GM12891 (cell line): ENCODE data around the gene CD300LF.
A peak's percentile ranks its signal among the peaks of the same experiment; 100 is the strongest.

Source experiments
- DNase-seq: peaks from one replicate; pipeline ENCODE4 v3.0.0; 2011; ENCODE audit warnings: low spot score; ENCODE audit not compliant: insufficient read length
- FAIRE-seq: peaks from 2 replicates; lab custom pipeline; 2011; peaks lifted over from hg19 to GRCh38; lab: Jason Lieb, UNC
- PAX5 ChIP-seq: IDR thresholded peaks from 2 replicates; pipeline ENCODE4 v1.6.1; 2011; ENCODE audit warnings: low read length, moderate library complexity, mild to moderate bottlenecking; ENCODE audit not compliant: insufficient read depth, severe bottlenecking
- POLR2A ChIP-seq: IDR thresholded peaks from 2 replicates; pipeline ENCODE4 v1.6.1; 2011; ENCODE audit warnings: low read depth, low read length, control low read depth
- POLR2AphosphoS5 ChIP-seq: IDR thresholded peaks from 2 replicates; pipeline ENCODE4 v1.6.1; 2011; ENCODE audit warnings: low read depth, low read length, control low read depth
- POU2F2 ChIP-seq: IDR thresholded peaks from 2 replicates; pipeline ENCODE4 v1.6.1; 2011; ENCODE audit warnings: low read depth, mild to moderate bottlenecking, control low read depth, low read length, moderate library complexity
- SPI1 ChIP-seq: IDR thresholded peaks from 2 replicates; pipeline ENCODE4 v1.6.1; 2011; ENCODE audit warnings: low read depth, low read length, control low read depth
- TAF1 ChIP-seq: IDR thresholded peaks from 2 replicates; pipeline ENCODE4 v1.6.1; 2011; ENCODE audit warnings: low read depth, low read length, control low read depth

The CD300LF gene

GRCh38 chr17:74755533-74755932 lies 42.8 kb upstream of the CD300LF start:
- TF ChIP-seq PAX5: no peak
- TF ChIP-seq TAF1: no peak
- TF ChIP-seq POLR2AphosphoS5: no peak
- no peak for TF ChIP-seq SPI1
- DNase-seq (no peak), FAIRE-seq (no peak)

DNA sequence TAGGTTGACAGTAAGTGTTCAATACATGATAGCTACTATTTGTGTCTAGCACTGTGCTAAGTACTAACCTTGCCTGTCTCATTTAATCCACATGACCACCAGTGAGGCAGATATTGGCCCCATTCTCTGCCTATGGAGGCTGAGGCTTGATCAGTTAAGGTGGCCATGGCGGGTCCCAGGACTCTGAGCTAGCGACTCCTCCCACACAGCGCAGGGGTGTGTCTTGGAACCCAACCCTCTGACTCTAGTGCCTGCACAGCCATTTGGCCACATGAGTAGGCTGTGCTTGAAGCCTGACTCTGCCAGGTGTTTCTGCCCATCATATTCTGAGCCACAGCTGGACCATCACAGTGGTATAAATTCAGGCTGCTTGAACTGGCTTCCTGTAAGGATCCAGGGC lies 42.1 kb upstream of the CD300LF start:
- FAIRE-seq (no peak), DNase-seq (no peak)
- TF ChIP-seq PAX5: no peak
- TF ChIP-seq POLR2A: no peak
- no peak for TF ChIP-seq SPI1
- no peak for TF ChIP-seq POU2F2
- TF ChIP-seq POLR2AphosphoS5: no peak
- no peak for TF ChIP-seq TAF1

DNA sequence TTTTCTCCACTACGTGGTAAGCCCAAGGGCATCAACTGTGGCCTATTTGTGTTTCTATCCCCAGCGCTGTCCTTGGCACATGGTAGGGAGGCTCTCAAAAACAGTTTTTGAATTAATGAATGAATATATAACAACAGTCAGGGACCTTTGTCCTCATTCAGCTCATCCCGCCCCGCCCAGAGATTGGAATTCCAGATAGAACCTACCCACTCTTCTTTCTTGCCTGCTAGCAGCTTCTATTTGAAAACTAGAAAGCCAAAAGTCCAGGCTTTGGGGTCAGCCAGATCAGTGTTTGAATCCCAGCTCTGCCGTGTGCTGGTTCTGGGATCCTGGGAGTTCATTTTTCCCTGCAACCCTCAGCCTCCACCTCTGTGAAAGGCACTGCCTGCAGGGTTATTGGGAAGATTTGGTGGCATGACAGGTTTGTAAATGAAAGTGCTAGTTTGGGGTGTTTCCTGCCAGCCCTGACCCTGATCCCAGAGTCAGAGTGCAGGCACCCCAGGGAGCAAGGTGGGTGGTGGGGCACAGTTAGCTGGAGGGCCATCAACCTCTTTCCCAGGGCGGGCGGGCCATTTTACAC lies 40.2 kb upstream of the CD300LF start:
- no peak for FAIRE-seq

DNA sequence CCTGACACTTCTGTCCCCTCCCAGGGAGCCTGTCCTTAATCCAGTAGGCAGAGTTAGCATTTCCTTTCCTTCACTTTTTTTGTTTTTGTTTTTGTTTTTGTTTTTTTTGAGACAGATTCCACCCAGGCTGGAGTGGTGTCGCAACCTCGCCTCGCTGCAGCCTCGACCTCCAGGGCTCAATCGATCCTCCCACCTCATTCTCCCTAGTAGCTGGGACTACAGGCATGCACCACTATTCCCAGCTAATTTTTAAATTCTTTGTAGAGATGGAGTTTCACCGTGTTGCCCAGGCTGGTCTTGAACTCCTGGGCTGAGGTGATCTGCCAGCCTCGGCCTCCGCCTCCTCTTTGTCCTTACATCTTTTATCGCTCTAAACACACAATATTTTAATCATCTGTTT lies 39.7 kb upstream of the CD300LF start:
- FAIRE-seq: no peak
- no peak for DNase-seq
- TF ChIP-seq PAX5: no peak
- TF ChIP-seq TAF1: no peak
- no peak for TF ChIP-seq SPI1

More for the DNA sequence above, 40.2 kb upstream of the CD300LF start:
- DNase-seq: no peak
- TF ChIP-seq SPI1: no peak

DNA sequence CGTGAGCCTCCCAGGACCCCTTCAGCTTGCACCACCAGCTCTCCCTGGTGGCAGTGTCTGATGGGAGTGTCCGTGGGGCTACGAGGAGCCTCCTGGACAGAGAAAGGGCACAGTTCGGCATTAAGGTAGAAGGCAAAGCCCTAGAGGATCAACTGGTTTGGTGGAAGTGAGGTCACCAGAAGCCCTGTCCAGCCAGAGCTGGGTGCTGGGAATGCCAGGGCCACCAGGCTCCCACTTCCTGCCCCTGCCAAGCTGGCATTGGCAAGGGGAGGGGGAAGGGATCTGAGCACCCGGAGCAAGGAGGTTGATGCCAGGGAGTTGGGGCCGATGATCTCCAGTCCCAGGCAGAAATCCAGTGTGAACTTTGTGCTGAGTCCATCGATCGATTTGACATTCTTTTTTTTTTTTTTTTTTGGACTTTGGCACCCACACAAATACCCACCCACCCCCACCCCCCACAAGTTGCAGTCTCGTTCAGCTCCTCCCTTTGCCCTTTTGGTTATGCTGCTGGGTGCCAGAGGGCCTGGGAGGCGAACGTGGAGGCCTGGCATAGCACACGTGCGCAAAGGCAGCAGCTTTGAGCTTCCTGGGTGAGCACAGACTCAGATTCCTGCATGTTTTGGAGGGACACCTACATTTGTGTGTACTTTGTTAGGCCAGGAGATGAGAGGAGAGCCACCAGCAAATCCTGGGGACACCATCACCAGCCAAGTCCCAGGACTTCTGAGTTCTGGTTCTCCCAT lies 37.8 kb upstream of the CD300LF start:
- DNase-seq (no peak), FAIRE-seq (no peak)
- no peak for TF ChIP-seq POLR2AphosphoS5
- TF ChIP-seq POU2F2: no peak
- no peak for TF ChIP-seq TAF1
- TF ChIP-seq SPI1: no peak
- no peak for TF ChIP-seq PAX5
- no peak for TF ChIP-seq POLR2A

- FAIRE-seq: no peak
- TF ChIP-seq TAF1: no peak
- no peak for DNase-seq
Measured at GRCh38 chr17:74750039-74750326, 37.3 kb upstream of the CD300LF start.

DNA sequence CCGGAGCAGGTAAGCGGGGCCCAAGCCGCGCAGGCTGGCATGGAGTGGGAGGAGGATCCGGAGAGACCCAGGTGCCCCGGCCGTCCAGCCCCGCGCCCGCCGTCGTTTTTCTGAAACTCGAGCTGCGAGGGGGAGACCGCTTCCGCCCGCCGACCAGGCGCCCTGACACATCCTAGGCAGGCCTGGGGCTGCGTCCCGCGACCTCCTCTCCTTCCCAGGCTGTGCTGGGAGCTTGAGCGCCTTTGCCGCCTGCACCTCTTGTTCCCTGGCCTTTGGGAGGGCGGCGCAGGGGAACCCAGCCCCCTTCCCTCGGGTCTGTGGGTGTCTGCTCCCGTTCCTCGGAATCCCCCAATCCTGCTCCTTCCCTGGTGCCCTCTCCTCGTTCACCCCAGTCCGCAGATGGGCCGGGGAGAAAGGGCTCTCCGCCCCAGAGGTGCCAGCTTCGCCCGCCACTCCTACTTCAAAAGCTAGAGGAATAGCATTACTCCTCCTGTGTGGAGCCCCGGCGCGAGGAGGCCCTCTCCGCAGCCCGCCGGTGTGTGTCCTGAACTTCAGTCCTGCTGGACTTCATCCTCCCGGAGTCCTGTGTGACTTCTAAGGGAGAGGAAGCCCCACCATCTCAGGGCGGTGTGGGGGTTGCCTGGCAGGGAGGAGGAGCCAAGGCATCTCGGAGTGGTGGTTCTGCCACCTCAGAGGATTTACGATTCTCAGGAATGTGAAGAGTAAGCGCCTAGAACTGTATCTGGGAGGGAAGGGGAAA lies 36.7 kb upstream of the CD300LF start:
- FAIRE-seq: no peak
- DNase-seq: no peak
- TF ChIP-seq PAX5 (no peak), POLR2A (no peak), TAF1 (no peak), POLR2AphosphoS5 (no peak), POU2F2 (no peak), SPI1 (no peak)

DNA sequence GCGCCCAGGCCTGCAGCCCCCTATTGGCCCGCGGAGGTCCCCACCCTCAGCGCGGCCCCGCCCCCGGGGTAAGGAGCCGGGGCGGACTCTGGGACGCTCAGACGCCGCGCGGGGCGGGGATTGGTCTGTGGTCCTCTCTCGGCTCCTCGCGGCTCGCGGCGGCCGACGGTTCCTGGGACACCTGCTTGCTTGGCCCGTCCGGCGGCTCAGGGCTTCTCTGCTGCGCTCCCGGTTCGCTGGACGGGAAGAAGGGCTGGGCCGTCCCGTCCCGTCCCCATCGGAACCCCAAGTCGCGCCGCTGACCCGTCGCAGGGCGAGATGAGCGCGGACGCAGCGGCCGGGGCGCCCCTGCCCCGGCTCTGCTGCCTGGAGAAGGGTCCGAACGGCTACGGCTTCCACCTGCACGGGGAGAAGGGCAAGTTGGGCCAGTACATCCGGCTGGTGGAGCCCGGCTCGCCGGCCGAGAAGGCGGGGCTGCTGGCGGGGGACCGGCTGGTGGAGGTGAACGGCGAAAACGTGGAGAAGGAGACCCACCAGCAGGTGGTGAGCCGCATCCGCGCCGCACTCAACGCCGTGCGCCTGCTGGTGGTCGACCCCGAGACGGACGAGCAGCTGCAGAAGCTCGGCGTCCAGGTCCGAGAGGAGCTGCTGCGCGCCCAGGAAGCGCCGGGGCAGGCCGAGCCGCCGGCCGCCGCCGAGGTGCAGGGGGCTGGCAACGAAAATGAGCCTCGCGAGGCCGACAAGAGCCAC lies 36.0 kb upstream of the CD300LF start, which contains the start of gene NHERF1:
Gene NHERF1 (plus strand): TSS at position 100 of the 750 bp plus-strand sequence. CDS start 219 bp downstream, at position 319.
- FAIRE-seq (no peak), DNase-seq (peak; percentile 99)
- TF ChIP-seq POLR2A: peak; percentile 82
- TF ChIP-seq POLR2AphosphoS5: peak; percentile 75
- TF ChIP-seq TAF1: peak; percentile 93
- no peak for TF ChIP-seq POU2F2

DNA sequence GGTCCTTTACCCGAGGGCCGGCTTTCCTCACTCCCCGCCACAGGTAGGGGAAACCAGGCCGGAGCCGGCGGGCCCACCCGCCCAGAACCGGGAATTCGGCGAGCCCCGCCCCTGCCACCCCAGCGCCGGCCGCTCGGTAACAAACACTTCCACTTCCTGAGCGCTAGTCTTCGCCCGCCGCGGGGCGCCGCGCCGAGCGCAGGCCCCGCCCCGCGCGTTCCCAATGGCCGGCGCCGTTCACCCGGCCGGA lies 35.5 kb upstream of the CD300LF start:
- DNase-seq (no peak), FAIRE-seq (peak; percentile 88)
- TF ChIP-seq SPI1 (peak; percentile 60; the same call in 1 of the 2 replicates), TAF1 (no peak), POLR2AphosphoS5 (no peak), PAX5 (peak; percentile 8)

GRCh38 chr17:74746922-74747321 lies 34.2 kb upstream of the CD300LF start:
- TF ChIP-seq SPI1: no peak
- no peak for TF ChIP-seq POLR2A
- TF ChIP-seq POU2F2: no peak
- TF ChIP-seq TAF1: no peak
- TF ChIP-seq POLR2AphosphoS5: no peak
- TF ChIP-seq PAX5: no peak
- DNase-seq (no peak), FAIRE-seq (no peak)
